Fibroblast of lung (primary cell): ENCODE results near the gene BNIP3. TPM values are rescaled to one million over a fixed set of nuclear protein-coding genes. Genes with fewer than 3 reads are reported as not detected.

Experiments used
- DNase-seq, 2 donors: peaks; one replicate each; pipeline versions ENCODE4 v3.0.0 to v3.0.0-alpha.2; 2010; ENCODE audit warnings: low read depth in 2 of 2
- H2AFZ ChIP-seq: 2 replicates; pipeline ENCODE4 v1.5.1; 2012; ENCODE audit warnings: low read length, control low read depth, inconsistent platforms
- H3K27ac ChIP-seq: 2 replicates; pipeline ENCODE4 v1.5.1; 2011; ENCODE audit warnings: low read length, control low read depth; ENCODE audit not compliant: insufficient read depth
- H3K27me3 ChIP-seq: 2 replicates; pipeline ENCODE4 v1.5.1; 2011; ENCODE audit warnings: mild to moderate bottlenecking, low read length; ENCODE audit not compliant: control insufficient read depth, insufficient read depth
- H3K36me3 ChIP-seq: 2 replicates; pipeline ENCODE4 v1.5.1; 2011; ENCODE audit warnings: low read length; ENCODE audit not compliant: control insufficient read depth, insufficient read depth
- H3K4me1 ChIP-seq: 2 replicates; pipeline ENCODE4 v1.5.1; 2011; ENCODE audit warnings: low read length; ENCODE audit not compliant: control insufficient read depth, insufficient read depth; ENCODE audit errors: extremely low read depth
- H3K4me2 ChIP-seq: 2 replicates; pipeline ENCODE4 v1.5.1; 2011; ENCODE audit warnings: low read length, control low read depth; ENCODE audit not compliant: insufficient read depth; ENCODE audit errors: extremely low read depth
- H3K4me3 ChIP-seq, 4 experiments: fragments of 200-600 bp in 1 of 4; sonication (generic) in 1 of 4; replicated peaks in 1 of 4; 2 replicates each; pipeline ENCODE4 v1.5.1; 2011 to 2016; ENCODE audit warnings: low read length in 4 of 4, low read depth in 3 of 4, mild to moderate bottlenecking in 3 of 4, control low read depth in 2 of 4, inconsistent platforms in 1 of 4, mixed read lengths in 1 of 4; ENCODE audit not compliant: insufficient read depth in 1 of 4; ENCODE audit errors: control extremely low read depth in 1 of 4
- H3K79me2 ChIP-seq: 2 replicates; pipeline ENCODE4 v1.5.1; 2012; ENCODE audit warnings: mild to moderate bottlenecking, low read length, inconsistent platforms; ENCODE audit not compliant: control insufficient read depth, insufficient read depth
- H3K9ac ChIP-seq: 2 replicates; pipeline ENCODE4 v1.5.1; 2011; ENCODE audit warnings: mild to moderate bottlenecking, low read length, control low read depth; ENCODE audit not compliant: insufficient read depth
- H3K9me3 ChIP-seq: 2 replicates; pipeline ENCODE4 v1.5.1; 2012; ENCODE audit warnings: low read depth, low read length; ENCODE audit not compliant: control insufficient read depth, insufficient read depth
- H4K20me1 ChIP-seq: 2 replicates; pipeline ENCODE4 v1.5.1; 2011; ENCODE audit warnings: low read length; ENCODE audit not compliant: control insufficient read depth, insufficient read depth; ENCODE audit errors: extremely low read depth
- CTCF ChIP-seq, 2 donors: IDR thresholded peaks in 1 of 2; conservative IDR thresholded peaks in 1 of 2; 1 replicate in 1 of 2; 2 replicates in 1 of 2; pipeline ENCODE4 v1.5.1; 2011 to 2012; ENCODE audit warnings: low read length in 2 of 2, control low read depth in 1 of 2, inconsistent platforms in 1 of 2, low read depth in 1 of 2, mild to moderate bottlenecking in 1 of 2
- EZH2 ChIP-seq: IDR thresholded peaks from 2 replicates; pipeline ENCODE4 v1.5.1; 2012; ENCODE audit warnings: low read length, control low read depth, mild to moderate bottlenecking; ENCODE audit errors: missing control alignments
- polyA plus RNA-seq, 2 donors: library from polyadenylated mRNA; depleted of rRNA in 1 of 2; stranded (reverse) in 1 of 2; unstranded in 1 of 2; fragments of >200 nt; gene quantifications; 2 replicates each; pipeline ENCODE4 v1.2.1, GENCODE V29; 2011 to 2012; ENCODE audit warnings: missing spikeins in 1 of 2
- total RNA-seq: library from RNA; depleted of rRNA; stranded (reverse); fragments of >200 nt; gene quantifications from 2 replicates; pipeline ENCODE4 v1.2.1, GENCODE V29; 2014

BNIP3 gene
- total and polyA plus RNA-seq, 2 donors (not counting 1 experiment from before 2014, with no cell fraction given), result 62.4 to 104 TPM

- Histone ChIP-seq H4K20me1 (no peaks in the 10 kb centered on the region), H2AFZ (peak overlapping the region; percentile 19), H3K4me3 (peak overlapping the region; percentile 65 to 94 (median 76)), H3K9ac (peak overlapping the region; percentile 61), H3K9me3 (no peaks in the 10 kb centered on the region), H3K4me1 (peaks cover 3% of the 10 kb centered on the region), H3K79me2 (peaks cover 54% of the 10 kb centered on the region), H3K27me3 (no peaks in the 10 kb centered on the region), H3K4me2 (peak overlapping the region; percentile 91), H3K36me3 (no peaks in the 10 kb centered on the region), H3K27ac (peak overlapping the region; percentile 77)
- no peak for TF ChIP-seq CTCF (conservative IDR thresholded peaks at IDR 0.05 in 1 of 2, IDR thresholded peaks at IDR 0.05 in 1 of 2; ENCODE audit: low read depth in 1 of 2, low read length in 2 of 2)
- no peak for TF ChIP-seq EZH2
- DNase-seq, result no peak
Observed at GRCh38 chr10:131980761-131981428, 828 bp downstream of the BNIP3 start.

- H4K20me1 ChIP-seq, result no peaks in the 10 kb centered on the region
- peak overlapping the region; percentile 54 for H3K9ac ChIP-seq
- H3K36me3 ChIP-seq, result no peaks in the 10 kb centered on the region
- no peak for DNase-seq
- peaks cover 60% of the 10 kb centered on the region for H3K79me2 ChIP-seq
- H2AFZ ChIP-seq, result no peak overlapping the region
- no peaks in the 10 kb centered on the region for H3K9me3 ChIP-seq
- peak overlapping the region; percentile 65 to 94 (median 76) for H3K4me3 ChIP-seq
- TF ChIP-seq EZH2 (no peak), CTCF (conservative IDR thresholded peaks at IDR 0.05 in 1 of 2, IDR thresholded peaks at IDR 0.05 in 1 of 2; ENCODE audit: low read depth in 1 of 2, low read length in 2 of 2) (no peak)
- H3K27me3 ChIP-seq, result no peaks in the 10 kb centered on the region
- peak overlapping the region; percentile 91 for H3K4me2 ChIP-seq
- H3K27ac ChIP-seq, result peak overlapping the region; percentile 77
- peaks cover 3% of the 10 kb centered on the region for H3K4me1 ChIP-seq
Observed at GRCh38 chr10:131980321-131980720, 1.4 kb downstream of the BNIP3 start.

- Histone ChIP-seq H3K4me3 (peak overlapping the region; percentile 40 to 94 (median 74)), H3K79me2 (peaks cover 65% of the 10 kb centered on the region), H3K4me2 (peak overlapping the region; percentile 77), H3K36me3 (no peaks in the 10 kb centered on the region), H3K27me3 (no peaks in the 10 kb centered on the region), H3K9me3 (no peaks in the 10 kb centered on the region), H4K20me1 (no peaks in the 10 kb centered on the region), H3K4me1 (peaks cover 3% of the 10 kb centered on the region), H3K9ac (peak overlapping the region; percentile 54), H2AFZ (no peak overlapping the region), H3K27ac (peak overlapping the region; percentile 19)
- DNase-seq, result peak; percentile 26 to 46
- TF ChIP-seq EZH2 (no peak), CTCF (conservative IDR thresholded peaks at IDR 0.05 in 1 of 2, IDR thresholded peaks at IDR 0.05 in 1 of 2; ENCODE audit: low read depth in 1 of 2, low read length in 2 of 2) (no peak)
Observed at GRCh38 chr10:131979821-131980270, 1.9 kb downstream of the BNIP3 start.
